ENCODE data around the gene NRG3.

DNA sequence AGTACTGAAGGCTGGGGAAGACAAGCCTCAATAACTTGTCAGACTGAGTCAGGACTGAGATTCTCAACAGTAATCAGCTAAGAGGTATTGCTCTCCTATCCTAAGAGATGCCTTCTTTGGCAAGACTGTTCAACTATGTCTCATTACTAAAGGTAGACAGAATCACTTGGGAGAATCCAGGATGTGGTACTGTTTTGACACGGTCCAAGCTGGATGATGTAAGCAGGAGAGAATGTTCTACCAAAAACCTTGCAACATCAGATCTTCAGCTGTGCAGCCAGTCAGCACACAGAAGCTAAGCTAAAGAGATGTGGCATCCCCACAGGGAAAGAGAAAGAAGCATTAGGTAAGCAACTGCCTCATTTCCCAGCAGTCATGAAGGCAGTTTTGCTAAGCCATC is 391.4 kb downstream of the NRG3 start:
- TF ChIP-seq, protein P1, sequence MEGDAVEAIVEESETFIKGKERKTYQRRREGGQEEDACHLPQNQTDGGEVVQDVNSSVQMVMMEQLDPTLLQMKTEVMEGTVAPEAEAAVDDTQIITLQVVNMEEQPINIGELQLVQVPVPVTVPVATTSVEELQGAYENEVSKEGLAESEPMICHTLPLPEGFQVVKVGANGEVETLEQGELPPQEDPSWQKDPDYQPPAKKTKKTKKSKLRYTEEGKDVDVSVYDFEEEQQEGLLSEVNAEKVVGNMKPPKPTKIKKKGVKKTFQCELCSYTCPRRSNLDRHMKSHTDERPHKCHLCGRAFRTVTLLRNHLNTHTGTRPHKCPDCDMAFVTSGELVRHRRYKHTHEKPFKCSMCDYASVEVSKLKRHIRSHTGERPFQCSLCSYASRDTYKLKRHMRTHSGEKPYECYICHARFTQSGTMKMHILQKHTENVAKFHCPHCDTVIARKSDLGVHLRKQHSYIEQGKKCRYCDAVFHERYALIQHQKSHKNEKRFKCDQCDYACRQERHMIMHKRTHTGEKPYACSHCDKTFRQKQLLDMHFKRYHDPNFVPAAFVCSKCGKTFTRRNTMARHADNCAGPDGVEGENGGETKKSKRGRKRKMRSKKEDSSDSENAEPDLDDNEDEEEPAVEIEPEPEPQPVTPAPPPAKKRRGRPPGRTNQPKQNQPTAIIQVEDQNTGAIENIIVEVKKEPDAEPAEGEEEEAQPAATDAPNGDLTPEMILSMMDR (IDR thresholded peaks at IDR 0.05): no peak
- no peak for TF ChIP-seq EP300 (IDR thresholded peaks at IDR 0.05)

All from tibial nerve (tissue), 4 donors.